H1 (cell line): Measurements from ENCODE around the gene CLRN1. TPM values are rescaled to one million over a fixed set of nuclear protein-coding genes. Genes with fewer than 3 reads are reported as not detected.

Experiments
- CBX5 ChIP-seq: fragments of 300-800, 300-1000 bp; sonication (generic); IDR thresholded peaks from 2 replicates; pipeline ENCODE4 v1.7.1; 2016; ENCODE audit warnings: antibody characterized with exemption, low read length, low read depth
- CHD1 ChIP-seq: IDR thresholded peaks from 2 replicates; pipeline ENCODE4 v1.6.1; 2012; ENCODE audit warnings: low read depth, low read length, improper control_type of control experiment
- CTBP2 ChIP-seq: IDR thresholded peaks from 2 replicates; pipeline ENCODE4 v1.7.0; 2011; ENCODE audit warnings: borderline replicate concordance, mild to moderate bottlenecking, moderate library complexity, mixed read lengths, low read length; ENCODE audit not compliant: insufficient read depth, insufficient read length
- PHF8 ChIP-seq: fragments of 200-600 bp; sonication (generic); conservative IDR thresholded peaks from 2 replicates; pipeline ENCODE4 v1.7.1; 2012; ENCODE audit warnings: low read depth, mild to moderate bottlenecking, inconsistent platforms, low read length, moderate library complexity
- RFX5 ChIP-seq: IDR thresholded peaks from 2 replicates; pipeline ENCODE4 v1.6.1; 2011; ENCODE audit warnings: low read depth, low read length, improper control_type of control experiment, borderline replicate concordance
- SP4 ChIP-seq: IDR thresholded peaks from 2 replicates; pipeline ENCODE4 v1.6.1; 2012; ENCODE audit warnings: low read length, inconsistent platforms
- ZNF274 ChIP-seq: IDR thresholded peaks from 2 replicates; pipeline ENCODE4 v1.7.0; 2012; ENCODE audit warnings: low read length, borderline replicate concordance; ENCODE audit errors: extremely low read depth
- polyA plus RNA-seq, 7 experiments: library from polyadenylated mRNA; depleted of rRNA in 3 of 7; stranded (reverse) in 5 of 7; unstranded in 2 of 7; fragments of >200 nt in 5 of 7; fragments of 200-250 nt in 2 of 7; gene quantifications; 1 replicate in 5 of 7; 2 replicates in 1 of 7; 4 replicates in 1 of 7; pipeline versions ENCODE4 v1.2.1 to v1.2.3, GENCODE V29; 2011 to 2013; ENCODE audit warnings: missing spikeins in 2 of 7, mixed read lengths in 2 of 7
- total RNA-seq: library from RNA; stranded (reverse); fragmentation: NEBNext Ultra II Directional; extraction: Animal tissue kit (Norgen Biotek cat#: 25700); gene quantifications from 2 replicates; pipeline ENCODE4 v1.2.1, GENCODE V29; 2021
- TF ChIP-seq, protein P1 (sequence below): fragments of 300-600 bp; sonication (generic); IDR thresholded peaks from 2 replicates; pipeline ENCODE4 v1.7.1; 2012; ENCODE audit warnings: low read length, moderate library complexity, mild to moderate bottlenecking, inconsistent platforms; ENCODE audit not compliant: insufficient replicate concordance

CLRN1 gene
- total and polyA plus RNA-seq, 2 of the 8 experiments (the other 6 are each of a cell fraction or from before 2014, with no cell fraction given): 0.20 to 0.35 TPM

DNA sequence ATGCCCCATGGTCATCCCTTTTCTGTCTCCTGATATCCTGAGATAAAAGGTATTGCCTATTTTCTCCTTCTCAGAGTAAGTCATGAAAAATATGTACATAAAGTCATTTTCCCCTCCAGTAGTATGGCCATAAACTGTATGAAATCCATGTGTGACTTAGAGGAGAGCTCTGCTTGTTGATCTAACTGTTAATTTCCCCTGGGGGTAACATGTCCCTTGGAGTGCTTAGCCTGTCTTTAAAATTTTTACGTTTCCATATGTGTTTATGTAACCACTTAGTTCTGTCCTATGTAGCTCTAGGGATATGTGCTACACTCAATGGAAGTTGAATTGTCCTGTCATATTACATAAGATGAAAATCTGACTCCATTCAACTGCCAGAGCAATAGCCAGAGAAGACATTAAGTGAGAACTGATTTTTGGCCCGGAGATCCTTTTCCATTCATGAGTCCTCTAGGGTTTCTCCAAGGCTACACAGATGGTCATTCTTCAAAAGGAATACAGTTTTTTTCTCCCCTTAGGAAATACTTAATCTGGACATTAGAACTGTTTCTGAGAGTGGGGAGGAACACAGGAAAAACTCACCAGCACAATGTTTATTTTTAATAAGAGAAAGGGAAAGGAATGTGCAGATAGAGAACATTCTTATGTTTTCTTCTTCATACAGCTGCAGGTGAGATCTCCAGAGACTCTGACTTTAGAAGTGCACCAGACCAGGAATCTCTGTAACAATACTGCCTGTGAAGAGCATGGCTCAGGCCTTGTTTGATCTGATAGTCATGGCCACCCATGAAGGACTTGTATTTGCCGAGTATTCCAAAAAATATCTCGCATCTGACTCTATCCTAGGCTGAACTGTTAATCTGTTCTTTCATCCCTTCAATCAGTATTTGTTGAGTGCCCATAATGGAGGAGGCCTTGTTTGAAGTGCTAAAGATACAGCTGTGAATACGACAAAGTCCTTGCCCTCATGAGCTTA, 29.8 kb upstream of the CLRN1 start (continued):
- TF ChIP-seq ZNF274: no peak
- TF ChIP-seq SP4: no peak
- TF ChIP-seq PHF8: no peak
- no peak for TF ChIP-seq CHD1
- TF ChIP-seq CBX5: no peak
- TF ChIP-seq, protein P1, sequence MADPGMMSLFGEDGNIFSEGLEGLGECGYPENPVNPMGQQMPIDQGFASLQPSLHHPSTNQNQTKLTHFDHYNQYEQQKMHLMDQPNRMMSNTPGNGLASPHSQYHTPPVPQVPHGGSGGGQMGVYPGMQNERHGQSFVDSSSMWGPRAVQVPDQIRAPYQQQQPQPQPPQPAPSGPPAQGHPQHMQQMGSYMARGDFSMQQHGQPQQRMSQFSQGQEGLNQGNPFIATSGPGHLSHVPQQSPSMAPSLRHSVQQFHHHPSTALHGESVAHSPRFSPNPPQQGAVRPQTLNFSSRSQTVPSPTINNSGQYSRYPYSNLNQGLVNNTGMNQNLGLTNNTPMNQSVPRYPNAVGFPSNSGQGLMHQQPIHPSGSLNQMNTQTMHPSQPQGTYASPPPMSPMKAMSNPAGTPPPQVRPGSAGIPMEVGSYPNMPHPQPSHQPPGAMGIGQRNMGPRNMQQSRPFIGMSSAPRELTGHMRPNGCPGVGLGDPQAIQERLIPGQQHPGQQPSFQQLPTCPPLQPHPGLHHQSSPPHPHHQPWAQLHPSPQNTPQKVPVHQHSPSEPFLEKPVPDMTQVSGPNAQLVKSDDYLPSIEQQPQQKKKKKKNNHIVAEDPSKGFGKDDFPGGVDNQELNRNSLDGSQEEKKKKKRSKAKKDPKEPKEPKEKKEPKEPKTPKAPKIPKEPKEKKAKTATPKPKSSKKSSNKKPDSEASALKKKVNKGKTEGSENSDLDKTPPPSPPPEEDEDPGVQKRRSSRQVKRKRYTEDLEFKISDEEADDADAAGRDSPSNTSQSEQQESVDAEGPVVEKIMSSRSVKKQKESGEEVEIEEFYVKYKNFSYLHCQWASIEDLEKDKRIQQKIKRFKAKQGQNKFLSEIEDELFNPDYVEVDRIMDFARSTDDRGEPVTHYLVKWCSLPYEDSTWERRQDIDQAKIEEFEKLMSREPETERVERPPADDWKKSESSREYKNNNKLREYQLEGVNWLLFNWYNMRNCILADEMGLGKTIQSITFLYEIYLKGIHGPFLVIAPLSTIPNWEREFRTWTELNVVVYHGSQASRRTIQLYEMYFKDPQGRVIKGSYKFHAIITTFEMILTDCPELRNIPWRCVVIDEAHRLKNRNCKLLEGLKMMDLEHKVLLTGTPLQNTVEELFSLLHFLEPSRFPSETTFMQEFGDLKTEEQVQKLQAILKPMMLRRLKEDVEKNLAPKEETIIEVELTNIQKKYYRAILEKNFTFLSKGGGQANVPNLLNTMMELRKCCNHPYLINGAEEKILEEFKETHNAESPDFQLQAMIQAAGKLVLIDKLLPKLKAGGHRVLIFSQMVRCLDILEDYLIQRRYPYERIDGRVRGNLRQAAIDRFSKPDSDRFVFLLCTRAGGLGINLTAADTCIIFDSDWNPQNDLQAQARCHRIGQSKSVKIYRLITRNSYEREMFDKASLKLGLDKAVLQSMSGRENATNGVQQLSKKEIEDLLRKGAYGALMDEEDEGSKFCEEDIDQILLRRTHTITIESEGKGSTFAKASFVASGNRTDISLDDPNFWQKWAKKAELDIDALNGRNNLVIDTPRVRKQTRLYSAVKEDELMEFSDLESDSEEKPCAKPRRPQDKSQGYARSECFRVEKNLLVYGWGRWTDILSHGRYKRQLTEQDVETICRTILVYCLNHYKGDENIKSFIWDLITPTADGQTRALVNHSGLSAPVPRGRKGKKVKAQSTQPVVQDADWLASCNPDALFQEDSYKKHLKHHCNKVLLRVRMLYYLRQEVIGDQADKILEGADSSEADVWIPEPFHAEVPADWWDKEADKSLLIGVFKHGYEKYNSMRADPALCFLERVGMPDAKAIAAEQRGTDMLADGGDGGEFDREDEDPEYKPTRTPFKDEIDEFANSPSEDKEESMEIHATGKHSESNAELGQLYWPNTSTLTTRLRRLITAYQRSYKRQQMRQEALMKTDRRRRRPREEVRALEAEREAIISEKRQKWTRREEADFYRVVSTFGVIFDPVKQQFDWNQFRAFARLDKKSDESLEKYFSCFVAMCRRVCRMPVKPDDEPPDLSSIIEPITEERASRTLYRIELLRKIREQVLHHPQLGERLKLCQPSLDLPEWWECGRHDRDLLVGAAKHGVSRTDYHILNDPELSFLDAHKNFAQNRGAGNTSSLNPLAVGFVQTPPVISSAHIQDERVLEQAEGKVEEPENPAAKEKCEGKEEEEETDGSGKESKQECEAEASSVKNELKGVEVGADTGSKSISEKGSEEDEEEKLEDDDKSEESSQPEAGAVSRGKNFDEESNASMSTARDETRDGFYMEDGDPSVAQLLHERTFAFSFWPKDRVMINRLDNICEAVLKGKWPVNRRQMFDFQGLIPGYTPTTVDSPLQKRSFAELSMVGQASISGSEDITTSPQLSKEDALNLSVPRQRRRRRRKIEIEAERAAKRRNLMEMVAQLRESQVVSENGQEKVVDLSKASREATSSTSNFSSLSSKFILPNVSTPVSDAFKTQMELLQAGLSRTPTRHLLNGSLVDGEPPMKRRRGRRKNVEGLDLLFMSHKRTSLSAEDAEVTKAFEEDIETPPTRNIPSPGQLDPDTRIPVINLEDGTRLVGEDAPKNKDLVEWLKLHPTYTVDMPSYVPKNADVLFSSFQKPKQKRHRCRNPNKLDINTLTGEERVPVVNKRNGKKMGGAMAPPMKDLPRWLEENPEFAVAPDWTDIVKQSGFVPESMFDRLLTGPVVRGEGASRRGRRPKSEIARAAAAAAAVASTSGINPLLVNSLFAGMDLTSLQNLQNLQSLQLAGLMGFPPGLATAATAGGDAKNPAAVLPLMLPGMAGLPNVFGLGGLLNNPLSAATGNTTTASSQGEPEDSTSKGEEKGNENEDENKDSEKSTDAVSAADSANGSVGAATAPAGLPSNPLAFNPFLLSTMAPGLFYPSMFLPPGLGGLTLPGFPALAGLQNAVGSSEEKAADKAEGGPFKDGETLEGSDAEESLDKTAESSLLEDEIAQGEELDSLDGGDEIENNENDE: no peak
- no peak for TF ChIP-seq CTBP2
- TF ChIP-seq RFX5: no peak
